OCI-LY1 (cell line): Measurements from ENCODE around the gene TRIM56.

Source experiments
- EZH2 ChIP-seq: fragments of 200-600 bp; sonication (generic), shearing (Covaris generic); IDR thresholded peaks from 2 replicates; pipeline ENCODE4 v1.8.0; 2017; ENCODE audit warnings: borderline replicate concordance, mixed run types, mild to moderate bottlenecking, antibody characterized with exemption, low read length, moderate library complexity, mixed read lengths
- TF ChIP-seq, protein P1 (sequence below): fragments of 200-600 bp; sonication (generic), shearing (Covaris generic); IDR thresholded peaks from 2 replicates; pipeline ENCODE4 v1.5.1; 2017; ENCODE audit warnings: mild to moderate bottlenecking, antibody characterized with exemption, low read length, moderate library complexity, mixed read lengths

DNA sequence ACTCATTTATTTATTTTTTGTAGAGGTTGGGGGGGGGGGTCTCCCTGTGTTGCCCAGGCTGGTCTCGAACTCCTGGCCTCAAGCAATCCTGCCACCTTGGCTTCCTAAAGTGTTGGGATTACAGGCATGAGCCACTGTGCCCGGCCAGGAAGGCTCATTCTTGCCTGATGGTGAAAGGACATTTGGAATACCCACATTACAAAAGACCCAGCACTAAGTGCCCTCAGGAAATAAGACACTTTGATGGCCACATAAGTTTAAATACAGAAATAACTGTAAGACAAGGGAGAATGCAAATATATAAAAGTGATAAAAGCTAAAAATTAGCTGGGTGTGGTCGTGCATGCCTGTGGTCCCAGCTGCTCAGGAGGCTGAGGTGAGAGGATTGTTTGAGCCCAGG is 33.6 kb downstream of the TRIM56 start:
- TF ChIP-seq, protein P1, sequence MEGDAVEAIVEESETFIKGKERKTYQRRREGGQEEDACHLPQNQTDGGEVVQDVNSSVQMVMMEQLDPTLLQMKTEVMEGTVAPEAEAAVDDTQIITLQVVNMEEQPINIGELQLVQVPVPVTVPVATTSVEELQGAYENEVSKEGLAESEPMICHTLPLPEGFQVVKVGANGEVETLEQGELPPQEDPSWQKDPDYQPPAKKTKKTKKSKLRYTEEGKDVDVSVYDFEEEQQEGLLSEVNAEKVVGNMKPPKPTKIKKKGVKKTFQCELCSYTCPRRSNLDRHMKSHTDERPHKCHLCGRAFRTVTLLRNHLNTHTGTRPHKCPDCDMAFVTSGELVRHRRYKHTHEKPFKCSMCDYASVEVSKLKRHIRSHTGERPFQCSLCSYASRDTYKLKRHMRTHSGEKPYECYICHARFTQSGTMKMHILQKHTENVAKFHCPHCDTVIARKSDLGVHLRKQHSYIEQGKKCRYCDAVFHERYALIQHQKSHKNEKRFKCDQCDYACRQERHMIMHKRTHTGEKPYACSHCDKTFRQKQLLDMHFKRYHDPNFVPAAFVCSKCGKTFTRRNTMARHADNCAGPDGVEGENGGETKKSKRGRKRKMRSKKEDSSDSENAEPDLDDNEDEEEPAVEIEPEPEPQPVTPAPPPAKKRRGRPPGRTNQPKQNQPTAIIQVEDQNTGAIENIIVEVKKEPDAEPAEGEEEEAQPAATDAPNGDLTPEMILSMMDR, result no peak
- TF ChIP-seq EZH2, result no peak
